ENCODE data around the gene TBX2. TPM values are rescaled to one million over a fixed set of nuclear protein-coding genes. Genes with fewer than 3 reads are reported as not detected.
"Not testable (repeated sequence)": the region's sequence is repeated elsewhere in the genome, so short reads cannot be mapped to it uniquely, and the experiment has no call there.

Gene TBX2
- total and polyA plus RNA-seq, 2 donors (not counting 1 experiment from before 2014, with no cell fraction given), result 40.5 to 148 TPM

DNA sequence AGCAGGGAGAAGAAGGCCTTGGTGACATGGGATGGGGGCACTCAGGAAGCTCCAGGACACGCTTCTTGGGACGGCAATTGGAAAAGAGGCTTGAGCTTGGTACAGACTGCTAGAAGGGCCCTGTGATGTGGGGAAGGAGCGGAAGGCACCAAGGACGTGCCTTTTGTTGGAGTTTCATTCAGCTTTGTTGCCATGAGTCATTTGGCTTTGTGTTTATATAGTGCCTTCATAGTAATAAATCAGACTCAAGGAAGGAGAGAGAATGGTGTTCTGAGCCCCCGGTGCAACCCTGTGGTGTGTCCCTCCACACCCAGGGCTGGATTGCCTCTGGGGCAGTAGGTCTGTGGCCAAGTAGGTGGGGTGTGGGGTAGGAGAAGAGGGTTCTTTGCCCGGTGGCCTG lies 45.2 kb downstream of the TBX2 start:
- Histone ChIP-seq H2AFZ (ENCODE audit: low read length) (no peak overlapping the region), H3K79me2 (ENCODE audit: control insufficient read depth, insufficient read depth, low read length) (no peaks in the 10 kb centered on the region), H3K9me3 (ENCODE audit: control insufficient read depth, insufficient read depth, low read depth, low read length) (no peaks in the 10 kb centered on the region), H4K20me1 (ENCODE audit: control insufficient read depth, extremely low read depth, insufficient read depth, low read length) (no peaks in the 10 kb centered on the region), H3K4me1 (ENCODE audit: control insufficient read depth, extremely low read depth, insufficient read depth, low read length) (peaks cover 2% of the 10 kb centered on the region), H3K4me3 (replicated peaks in 1 of 4; ENCODE audit: control extremely low read depth in 1 of 4, insufficient read depth in 1 of 4, low read depth in 3 of 4, low read length in 4 of 4) (no peak overlapping the region), H3K27me3 (ENCODE audit: control insufficient read depth, insufficient read depth, low read length) (no peaks in the 10 kb centered on the region), H3K27ac (ENCODE audit: insufficient read depth, low read length) (no peak overlapping the region), H3K9ac (ENCODE audit: insufficient read depth, low read length) (no peak overlapping the region), H3K36me3 (ENCODE audit: control insufficient read depth, insufficient read depth, low read length) (no peaks in the 10 kb centered on the region), H3K4me2 (ENCODE audit: extremely low read depth, insufficient read depth, low read length) (no peak overlapping the region)
- DNase-seq (ENCODE audit: low read depth in 2 of 2), result peak; percentile 66 to 78
- no peak for TF ChIP-seq CTCF (conservative IDR thresholded peaks at IDR 0.05 in 1 of 2, IDR thresholded peaks at IDR 0.05 in 1 of 2; ENCODE audit: low read depth in 1 of 2, low read length in 2 of 2)
- no peak for TF ChIP-seq EZH2 (IDR thresholded peaks at IDR 0.05; ENCODE audit: low read length, missing control alignments)

DNA sequence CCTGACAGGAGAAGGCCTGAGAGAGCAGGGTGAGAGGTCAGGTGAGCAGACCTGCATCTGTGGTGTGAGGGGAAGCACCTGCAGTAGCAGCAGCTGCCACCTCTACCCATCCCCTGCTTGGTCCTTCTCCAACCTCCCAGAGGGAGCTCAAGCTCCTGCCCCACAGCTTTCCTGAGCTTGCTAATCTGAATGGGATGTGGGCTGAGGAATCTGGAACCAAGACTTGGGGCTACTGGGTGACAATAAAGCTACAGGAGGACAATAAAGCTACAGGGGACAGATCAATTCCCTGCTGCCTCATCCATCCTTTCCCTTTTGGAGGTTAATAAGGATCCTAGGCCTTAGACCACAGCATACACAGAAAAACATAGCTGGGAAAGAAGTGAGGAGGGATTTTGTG lies 47.7 kb downstream of the TBX2 start:
- Histone ChIP-seq H3K79me2 (ENCODE audit: control insufficient read depth, insufficient read depth, low read length) (peaks cover 5% of the 10 kb centered on the region), H2AFZ (ENCODE audit: low read length) (no peak overlapping the region), H3K4me3 (replicated peaks in 1 of 4; ENCODE audit: control extremely low read depth in 1 of 4, insufficient read depth in 1 of 4, low read depth in 3 of 4, low read length in 4 of 4) (no peak overlapping the region), H3K9me3 (ENCODE audit: control insufficient read depth, insufficient read depth, low read depth, low read length) (no peaks in the 10 kb centered on the region), H3K27me3 (ENCODE audit: control insufficient read depth, insufficient read depth, low read length) (no peaks in the 10 kb centered on the region), H3K27ac (ENCODE audit: insufficient read depth, low read length) (no peak overlapping the region), H3K36me3 (ENCODE audit: control insufficient read depth, insufficient read depth, low read length) (no peaks in the 10 kb centered on the region), H3K4me1 (ENCODE audit: control insufficient read depth, extremely low read depth, insufficient read depth, low read length) (peaks cover 10% of the 10 kb centered on the region), H3K9ac (ENCODE audit: insufficient read depth, low read length) (no peak overlapping the region), H3K4me2 (ENCODE audit: extremely low read depth, insufficient read depth, low read length) (no peak overlapping the region), H4K20me1 (ENCODE audit: control insufficient read depth, extremely low read depth, insufficient read depth, low read length) (no peaks in the 10 kb centered on the region)
- DNase-seq (ENCODE audit: low read depth in 2 of 2), result no peak
- TF ChIP-seq CTCF (conservative IDR thresholded peaks at IDR 0.05 in 1 of 2, IDR thresholded peaks at IDR 0.05 in 1 of 2; ENCODE audit: low read depth in 1 of 2, low read length in 2 of 2) (no peak), EZH2 (IDR thresholded peaks at IDR 0.05; ENCODE audit: low read length, missing control alignments) (no peak)

DNA sequence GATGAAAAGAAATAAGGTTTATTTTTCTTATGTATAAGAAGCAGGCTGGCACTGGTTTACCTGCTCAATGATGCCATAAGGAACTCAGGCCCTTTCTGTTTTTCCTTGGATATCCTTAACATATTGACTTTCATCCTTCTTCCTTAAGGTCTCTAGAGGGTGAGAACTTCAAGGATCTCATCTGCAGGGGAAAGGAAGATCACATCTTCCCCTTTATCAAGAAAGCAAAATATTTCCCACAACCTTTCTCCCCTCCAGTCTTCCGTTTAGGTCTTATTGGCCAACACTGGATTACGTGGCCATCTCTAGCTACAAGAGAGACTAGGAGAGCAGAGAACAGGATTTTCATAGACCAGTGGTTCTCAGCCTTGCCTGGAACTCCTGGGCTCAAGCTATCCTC lies 48.4 kb downstream of the TBX2 start:
- no peak overlapping the region for H3K4me3 ChIP-seq (replicated peaks in 1 of 4; ENCODE audit: control extremely low read depth in 1 of 4, insufficient read depth in 1 of 4, low read depth in 3 of 4, low read length in 4 of 4)
- H3K36me3 ChIP-seq (ENCODE audit: control insufficient read depth, insufficient read depth, low read length), result no peaks in the 10 kb centered on the region
- H3K4me1 ChIP-seq (ENCODE audit: control insufficient read depth, extremely low read depth, insufficient read depth, low read length), result peaks cover 10% of the 10 kb centered on the region
- no peak overlapping the region for H3K27ac ChIP-seq (ENCODE audit: insufficient read depth, low read length)
- H3K9me3 ChIP-seq (ENCODE audit: control insufficient read depth, insufficient read depth, low read depth, low read length), result no peaks in the 10 kb centered on the region
- H4K20me1 ChIP-seq (ENCODE audit: control insufficient read depth, extremely low read depth, insufficient read depth, low read length), result no peaks in the 10 kb centered on the region
- TF ChIP-seq EZH2 (IDR thresholded peaks at IDR 0.05; ENCODE audit: low read length, missing control alignments), result no peak
- no peak for TF ChIP-seq CTCF (conservative IDR thresholded peaks at IDR 0.05 in 1 of 2, IDR thresholded peaks at IDR 0.05 in 1 of 2; ENCODE audit: low read depth in 1 of 2, low read length in 2 of 2)
- no peak overlapping the region for H2AFZ ChIP-seq (ENCODE audit: low read length)
- no peaks in the 10 kb centered on the region for H3K27me3 ChIP-seq (ENCODE audit: control insufficient read depth, insufficient read depth, low read length)
- H3K4me2 ChIP-seq (ENCODE audit: extremely low read depth, insufficient read depth, low read length), result no peak overlapping the region
- DNase-seq (ENCODE audit: low read depth in 2 of 2), result no peak
- peaks cover 12% of the 10 kb centered on the region for H3K79me2 ChIP-seq (ENCODE audit: control insufficient read depth, insufficient read depth, low read length)
- no peak overlapping the region for H3K9ac ChIP-seq (ENCODE audit: insufficient read depth, low read length)

DNA sequence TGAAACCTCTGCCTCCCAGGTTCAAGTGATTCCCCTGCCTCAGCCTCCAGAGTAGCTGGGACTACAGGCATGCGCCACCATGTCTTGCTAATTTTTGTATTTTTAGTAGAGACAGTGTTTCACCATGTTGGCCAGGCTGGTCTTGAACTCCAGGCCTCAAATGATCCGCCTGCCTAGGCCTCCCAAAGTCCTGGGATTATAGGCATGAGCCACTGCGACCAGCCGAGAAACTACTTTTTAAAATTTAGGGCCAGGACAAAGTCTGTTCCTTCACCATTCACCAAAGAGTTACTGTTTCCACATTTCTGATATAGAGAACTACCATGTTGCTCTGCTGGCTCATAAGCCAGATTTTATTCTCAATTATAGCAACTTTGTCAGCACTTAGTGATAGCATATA lies 49.5 kb downstream of the TBX2 start:
- not testable (repeated sequence) for H3K4me2 ChIP-seq (ENCODE audit: extremely low read depth, insufficient read depth, low read length); H2AFZ ChIP-seq (ENCODE audit: low read length); H3K4me1 ChIP-seq (ENCODE audit: control insufficient read depth, extremely low read depth, insufficient read depth, low read length); H3K27ac ChIP-seq (ENCODE audit: insufficient read depth, low read length); H3K9me3 ChIP-seq (ENCODE audit: control insufficient read depth, insufficient read depth, low read depth, low read length); H3K27me3 ChIP-seq (ENCODE audit: control insufficient read depth, insufficient read depth, low read length); DNase-seq (ENCODE audit: low read depth in 2 of 2); H3K4me3 ChIP-seq (replicated peaks in 1 of 4; ENCODE audit: control extremely low read depth in 1 of 4, insufficient read depth in 1 of 4, low read depth in 3 of 4, low read length in 4 of 4); H4K20me1 ChIP-seq (ENCODE audit: control insufficient read depth, extremely low read depth, insufficient read depth, low read length); H3K9ac ChIP-seq (ENCODE audit: insufficient read depth, low read length); H3K36me3 ChIP-seq (ENCODE audit: control insufficient read depth, insufficient read depth, low read length)
- peaks cover 23% of the 10 kb centered on the region for H3K79me2 ChIP-seq (ENCODE audit: control insufficient read depth, insufficient read depth, low read length)
